Liver (tissue), 3 donors: ENCODE results near the gene TBL2.

ENCODE experiments used
- CTCF ChIP-seq: fragments of 150-350 bp; IDR thresholded peaks from 2 replicates; pipeline ENCODE4 v1.5.1; 2017; ENCODE audit warnings: improper control_type of control experiment, low read depth, low read length; ENCODE audit not compliant: missing input control
- EGR1 ChIP-seq, 2 donors: IDR thresholded peaks; 2 replicates each; pipeline ENCODE4 v1.6.1; 2016 to 2018; ENCODE audit warnings: antibody characterized with exemption in 2 of 2, low read depth in 2 of 2
- HNF4G ChIP-seq: IDR thresholded peaks from 2 replicates; pipeline ENCODE4 v1.6.1; 2016; ENCODE audit warnings: antibody characterized with exemption
- MAX ChIP-seq: IDR thresholded peaks from 2 replicates; pipeline ENCODE4 v1.6.1; 2016; ENCODE audit warnings: antibody characterized with exemption
- NR2F2 ChIP-seq: IDR thresholded peaks from 2 replicates; pipeline ENCODE4 v1.6.1; 2016; ENCODE audit warnings: antibody characterized with exemption
- RAD21 ChIP-seq, 2 donors: IDR thresholded peaks; 2 replicates each; pipeline ENCODE4 v1.6.1; 2016; ENCODE audit warnings: antibody characterized with exemption in 2 of 2, mild to moderate bottlenecking in 2 of 2
- REST ChIP-seq: IDR thresholded peaks from 2 replicates; pipeline ENCODE4 v1.6.1; 2016; ENCODE audit warnings: antibody characterized with exemption, mild to moderate bottlenecking
- SP1 ChIP-seq: IDR thresholded peaks from 2 replicates; pipeline ENCODE4 v1.6.1; 2018; ENCODE audit warnings: antibody characterized with exemption, mild to moderate bottlenecking
- TAF1 ChIP-seq: conservative IDR thresholded peaks from 2 replicates; pipeline ENCODE4 v1.6.1; 2016; ENCODE audit warnings: antibody characterized with exemption, mild to moderate bottlenecking
- YY1 ChIP-seq: IDR thresholded peaks from 2 replicates; pipeline ENCODE4 v1.6.1; 2016; ENCODE audit warnings: antibody characterized with exemption, mild to moderate bottlenecking
- TF ChIP-seq, protein P1 (sequence below): IDR thresholded peaks from 2 replicates; pipeline ENCODE4 v1.6.1; 2016; ENCODE audit warnings: antibody characterized with exemption
- donor health status: healthy.
- donor health status: healthy.

GRCh38 chr7:73602721-73603651 is 24.6 kb upstream of the TBL2 start:
- TF ChIP-seq REST, result no peak
- TF ChIP-seq CTCF, result no peak
- TF ChIP-seq SP1, result no peak
- no peak for TF ChIP-seq TAF1
- no peak for TF ChIP-seq EGR1 (IDR thresholded peaks at IDR 0.05; ENCODE audit: low read depth in 2 of 2)
- no peak for TF ChIP-seq RAD21 (IDR thresholded peaks at IDR 0.05)
- no peak for TF ChIP-seq MAX
- TF ChIP-seq YY1, result no peak
- TF ChIP-seq, protein P1, sequence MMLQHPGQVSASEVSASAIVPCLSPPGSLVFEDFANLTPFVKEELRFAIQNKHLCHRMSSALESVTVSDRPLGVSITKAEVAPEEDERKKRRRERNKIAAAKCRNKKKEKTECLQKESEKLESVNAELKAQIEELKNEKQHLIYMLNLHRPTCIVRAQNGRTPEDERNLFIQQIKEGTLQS, result no peak
- no peak for TF ChIP-seq NR2F2
- no peak for TF ChIP-seq HNF4G
